GM18508 (cell line): ENCODE data around the gene ADGRV1.
A peak's percentile ranks its signal among the peaks of the same experiment; 100 is the strongest.
"Not testable (repeated sequence)": the region's sequence is repeated elsewhere in the genome, so short reads cannot be mapped to it uniquely, and the experiment has no call there.

Experiments used
- ATAC-seq: cut with Tn5 transposase; IDR thresholded peaks from one replicate; pipeline ENCODE4 v1.9.1; 2021; ENCODE audit warnings: moderate number of reproducible peaks; ENCODE audit not compliant: insufficient read depth, unreplicated experiment

The ADGRV1 gene

GRCh38 chr5:90929013-90929839, 370.6 kb downstream of the ADGRV1 start:
- not testable (repeated sequence) for ATAC-seq

DNA sequence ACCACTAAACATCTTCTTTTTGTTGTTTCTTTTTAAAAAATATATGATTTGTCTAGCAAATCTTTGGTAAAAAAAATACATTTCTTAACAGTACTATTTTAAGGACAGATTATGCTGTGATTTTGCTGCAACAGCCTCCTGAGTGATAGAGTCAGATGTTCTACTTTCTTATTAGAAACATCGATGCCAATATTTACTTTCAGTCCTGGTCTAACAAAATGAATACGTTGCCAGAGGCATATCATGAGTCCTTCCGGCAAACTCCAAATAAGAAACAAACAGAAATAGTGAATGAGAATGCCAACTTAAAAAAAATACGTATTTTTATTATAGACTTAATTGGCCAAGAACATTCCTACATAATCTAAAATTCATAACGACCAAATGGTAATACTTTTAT, 371.5 kb downstream of the ADGRV1 start:
- no peak for ATAC-seq

DNA sequence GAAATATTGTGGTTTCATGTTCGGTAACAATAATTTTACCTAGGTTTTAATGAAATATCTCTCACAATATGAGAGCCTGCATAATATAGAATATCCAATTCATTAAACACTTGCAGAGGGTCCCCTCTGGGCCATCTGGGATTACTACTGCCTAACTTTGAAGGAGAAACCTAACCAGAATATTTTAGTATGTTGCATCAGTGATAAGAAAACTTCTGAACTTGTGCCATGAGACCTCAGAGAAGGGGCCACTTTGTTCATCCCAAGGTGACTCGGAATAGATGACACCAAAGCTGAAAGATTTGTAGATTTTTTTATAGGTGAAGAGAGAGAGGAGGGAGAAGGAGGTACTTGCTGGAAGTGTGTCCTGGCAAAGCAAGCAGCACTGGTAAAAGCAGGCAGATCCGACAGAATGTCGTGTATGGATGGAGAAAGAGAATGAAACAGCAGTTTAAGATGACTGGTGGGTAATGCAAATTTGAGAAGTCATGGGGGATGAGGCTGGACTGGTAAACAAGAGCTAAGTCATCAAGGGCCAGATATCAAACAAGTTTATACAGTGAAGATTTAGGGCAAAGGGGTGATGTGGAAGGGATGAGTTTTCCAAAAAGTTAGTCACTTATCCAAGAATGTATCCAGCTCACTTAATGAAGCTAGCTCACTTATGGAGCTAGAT, 372.3 kb downstream of the ADGRV1 start:
- ATAC-seq = no peak

- ATAC-seq = no peak
Observed at GRCh38 chr5:90932052-90932699, 373.6 kb downstream of the ADGRV1 start.

GRCh38 chr5:90933298-90933697, 374.7 kb downstream of the ADGRV1 start:
- ATAC-seq = no peak

DNA sequence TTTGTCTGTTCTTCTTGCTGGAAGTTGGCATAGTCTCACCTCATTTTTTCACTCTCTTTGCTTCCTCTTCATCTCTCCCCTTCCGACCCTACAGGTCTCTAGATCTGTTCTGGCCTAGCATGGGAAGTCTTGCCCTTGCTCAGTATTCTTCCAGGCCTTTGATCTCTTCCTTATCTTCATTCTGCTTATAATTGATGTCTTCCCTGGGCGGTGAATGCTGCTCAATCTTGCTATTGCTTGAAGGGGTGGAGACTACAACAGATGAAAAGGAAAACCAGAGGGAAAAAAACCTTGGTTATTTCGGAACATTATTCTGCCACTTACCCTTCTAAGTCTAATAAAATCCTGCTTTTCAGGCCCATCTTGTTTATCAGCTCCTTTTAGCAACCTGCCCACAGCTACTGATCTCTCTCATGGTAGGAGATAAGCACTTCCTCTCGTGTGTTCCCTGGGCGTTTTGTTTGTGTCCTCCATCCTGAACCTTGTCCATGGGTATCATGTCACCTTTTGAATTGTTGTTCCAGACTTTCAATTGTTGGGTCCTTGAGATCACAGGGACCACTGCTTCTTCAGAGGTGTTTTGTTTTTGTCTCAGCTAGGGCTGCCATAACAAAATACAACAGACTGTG, 375.6 kb downstream of the ADGRV1 start:
- ATAC-seq = no peak

DNA sequence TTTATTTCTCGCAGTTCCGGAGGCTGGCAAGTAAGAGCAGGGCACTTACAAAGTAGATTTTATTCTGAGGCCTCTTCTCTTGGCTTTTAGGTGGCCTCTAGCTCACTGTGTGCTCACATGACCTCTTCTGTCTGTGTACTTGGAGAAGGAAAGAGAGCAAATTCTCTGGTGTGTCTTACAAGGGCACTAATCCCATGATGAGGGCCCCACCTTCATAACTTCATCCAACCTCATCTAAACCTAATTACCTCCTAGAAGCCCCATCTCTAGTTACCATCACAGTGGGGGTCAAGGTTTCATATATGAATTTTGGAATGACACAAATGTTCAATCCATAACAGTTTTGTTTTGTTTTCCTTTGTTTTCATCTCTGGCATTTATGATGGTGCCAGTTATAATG, 376.1 kb downstream of the ADGRV1 start:
- no peak for ATAC-seq

DNA sequence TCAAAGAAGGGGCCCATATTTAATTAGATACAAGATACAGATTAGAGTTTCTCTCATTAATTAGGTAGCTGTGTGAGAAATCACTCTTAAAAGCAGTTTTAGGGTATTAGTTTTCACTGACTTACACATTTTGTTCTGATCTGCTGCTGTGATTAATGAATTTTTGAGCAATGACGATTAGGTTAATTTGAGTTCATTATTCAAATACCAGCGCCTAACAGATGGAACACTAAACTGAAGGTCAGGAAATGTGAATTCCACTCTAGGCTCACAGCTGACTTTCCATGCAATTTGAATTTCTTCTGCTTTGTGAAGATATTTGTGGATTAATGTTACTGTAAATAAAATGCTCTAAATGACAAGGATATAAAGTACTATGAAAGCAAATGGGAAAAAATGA, 380.6 kb downstream of the ADGRV1 start:
- no peak for ATAC-seq

GRCh38 chr5:90940227-90940995, 381.8 kb downstream of the ADGRV1 start:
- peak; percentile 100 for ATAC-seq

- no peak for ATAC-seq
Observed at GRCh38 chr5:90941002-90941720, 382.6 kb downstream of the ADGRV1 start.

DNA sequence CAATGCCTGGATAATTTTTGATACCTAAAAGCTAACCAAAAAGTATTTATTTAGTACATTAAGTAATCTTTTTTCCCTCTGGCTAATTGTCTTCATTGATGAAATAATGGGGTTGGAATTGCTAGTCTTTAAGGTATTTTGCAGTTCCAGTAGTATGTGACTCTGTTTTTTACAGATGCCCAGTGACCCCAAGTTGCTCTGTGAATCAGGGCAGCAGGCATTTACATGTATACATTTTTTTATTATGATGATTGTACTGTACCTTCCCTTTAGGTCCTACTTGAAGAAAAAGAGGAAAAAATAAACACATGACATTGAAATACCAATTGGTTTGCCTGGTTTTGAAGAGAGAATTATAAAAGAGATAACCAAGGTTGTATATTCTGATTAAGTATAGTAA, 385.5 kb downstream of the ADGRV1 start:
- ATAC-seq = no peak

GRCh38 chr5:90947667-90948066, 389.1 kb downstream of the ADGRV1 start:
- ATAC-seq = no peak

DNA sequence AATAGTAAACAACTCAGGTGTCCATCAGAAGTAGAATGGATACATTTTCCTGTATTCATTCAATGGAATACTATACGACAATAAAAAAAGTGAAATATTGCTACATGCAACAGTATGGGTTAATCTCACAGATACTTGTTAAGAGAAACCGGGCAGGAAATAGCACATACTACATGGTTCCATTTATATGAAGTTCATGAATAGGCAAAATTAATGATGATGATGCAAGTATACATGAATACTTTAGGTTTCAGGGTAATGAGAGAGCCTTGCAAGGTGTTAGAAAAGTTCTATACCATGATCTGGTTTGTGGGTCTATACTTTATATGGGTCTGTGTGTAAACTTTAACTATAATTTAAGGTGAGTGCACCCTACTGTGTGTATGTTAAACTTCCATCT, 390.4 kb downstream of the ADGRV1 start:
- no peak for ATAC-seq

- peak; percentile 60 for ATAC-seq
Observed at GRCh38 chr5:90949469-90950358, 391.1 kb downstream of the ADGRV1 start.

GRCh38 chr5:90955001-90955635, 396.5 kb downstream of the ADGRV1 start:
- ATAC-seq = no peak

- ATAC-seq = no peak
Observed at GRCh38 chr5:90956511-90957097, 398.0 kb downstream of the ADGRV1 start.

DNA sequence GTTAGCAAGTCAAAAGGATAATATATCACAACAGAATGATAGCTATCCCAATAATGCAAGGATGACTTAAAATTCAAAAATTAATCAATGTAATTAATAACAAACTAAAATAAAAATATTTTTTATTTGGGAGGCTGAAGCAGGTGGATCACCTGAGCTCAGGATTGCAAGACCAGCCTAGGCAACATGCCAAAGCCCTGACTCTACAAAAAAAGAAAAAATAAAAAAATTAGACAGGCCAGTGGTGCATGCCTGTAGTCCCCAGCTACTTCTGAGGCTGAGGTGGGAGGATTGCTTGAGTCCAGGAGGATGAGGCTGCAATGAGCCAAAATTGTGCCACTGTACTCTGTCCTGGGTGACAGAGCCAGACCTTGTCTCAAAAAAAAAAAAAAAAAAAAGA, 399.3 kb downstream of the ADGRV1 start:
- ATAC-seq = no peak

- ATAC-seq = no peak
Observed at GRCh38 chr5:90959262-90959661, 400.7 kb downstream of the ADGRV1 start.
